Gastrocnemius medialis (tissue), 4 donors: ENCODE results near the gene WWOX.

Source experiments
- POLR2A ChIP-seq, 2 donors: fragments of 450-650 bp; IDR thresholded peaks; one replicate each; pipeline ENCODE4 v1.6.1; 2017; ENCODE audit warnings: antibody characterized with exemption in 2 of 2, mild to moderate bottlenecking in 2 of 2, moderate library complexity in 2 of 2
- TF ChIP-seq, protein P1 (sequence below), 5 experiments: fragments of 450-650 bp in 3 of 5; fragments of 200-600 bp in 2 of 5; sonication (generic) in 2 of 5; IDR thresholded peaks in 4 of 5; conservative IDR thresholded peaks in 1 of 5; 1 replicate in 4 of 5; 2 replicates in 1 of 5; pipeline ENCODE4 v1.5.1; 2016 to 2019; ENCODE audit warnings: antibody characterized with exemption in 5 of 5, mild to moderate bottlenecking in 3 of 5, moderate library complexity in 3 of 5

DNA sequence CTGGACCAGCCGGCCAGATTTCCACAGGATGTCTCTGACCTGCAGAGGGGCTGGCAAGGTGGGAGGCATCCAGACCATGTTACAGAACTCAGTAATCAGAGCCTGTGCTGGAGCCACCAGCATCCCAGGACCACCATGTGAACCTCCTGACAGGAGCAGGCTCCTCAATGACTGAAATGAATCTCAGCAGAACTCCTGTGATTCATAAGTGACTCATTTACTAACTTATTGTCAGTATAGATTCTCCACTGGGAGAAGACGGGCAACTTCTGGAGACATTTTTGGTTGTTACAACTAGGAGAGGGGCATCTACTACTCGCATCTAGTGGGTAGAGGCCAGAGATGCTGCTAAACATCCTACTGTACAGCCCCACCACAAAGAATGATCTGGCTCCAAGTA is 3.1 kb upstream of the WWOX start:
- TF ChIP-seq, protein P1, sequence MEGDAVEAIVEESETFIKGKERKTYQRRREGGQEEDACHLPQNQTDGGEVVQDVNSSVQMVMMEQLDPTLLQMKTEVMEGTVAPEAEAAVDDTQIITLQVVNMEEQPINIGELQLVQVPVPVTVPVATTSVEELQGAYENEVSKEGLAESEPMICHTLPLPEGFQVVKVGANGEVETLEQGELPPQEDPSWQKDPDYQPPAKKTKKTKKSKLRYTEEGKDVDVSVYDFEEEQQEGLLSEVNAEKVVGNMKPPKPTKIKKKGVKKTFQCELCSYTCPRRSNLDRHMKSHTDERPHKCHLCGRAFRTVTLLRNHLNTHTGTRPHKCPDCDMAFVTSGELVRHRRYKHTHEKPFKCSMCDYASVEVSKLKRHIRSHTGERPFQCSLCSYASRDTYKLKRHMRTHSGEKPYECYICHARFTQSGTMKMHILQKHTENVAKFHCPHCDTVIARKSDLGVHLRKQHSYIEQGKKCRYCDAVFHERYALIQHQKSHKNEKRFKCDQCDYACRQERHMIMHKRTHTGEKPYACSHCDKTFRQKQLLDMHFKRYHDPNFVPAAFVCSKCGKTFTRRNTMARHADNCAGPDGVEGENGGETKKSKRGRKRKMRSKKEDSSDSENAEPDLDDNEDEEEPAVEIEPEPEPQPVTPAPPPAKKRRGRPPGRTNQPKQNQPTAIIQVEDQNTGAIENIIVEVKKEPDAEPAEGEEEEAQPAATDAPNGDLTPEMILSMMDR (IDR thresholded peaks at IDR 0.05 in 4 of 5, conservative IDR thresholded peaks at IDR 0.05 in 1 of 5): no peak
- TF ChIP-seq POLR2A (IDR thresholded peaks at IDR 0.05): no peak
